GM18520 (cell line): ENCODE data around the gene NHSL1.

ENCODE experiments used
- ATAC-seq: cut with Tn5 transposase; IDR thresholded peaks from one replicate; pipeline ENCODE4 v1.9.1; 2021; ENCODE audit not compliant: unreplicated experiment

The NHSL1 gene

GRCh38 chr6:138498629-138499302 is 528 bp downstream of the NHSL1 start:
- ATAC-seq, result no peak

DNA sequence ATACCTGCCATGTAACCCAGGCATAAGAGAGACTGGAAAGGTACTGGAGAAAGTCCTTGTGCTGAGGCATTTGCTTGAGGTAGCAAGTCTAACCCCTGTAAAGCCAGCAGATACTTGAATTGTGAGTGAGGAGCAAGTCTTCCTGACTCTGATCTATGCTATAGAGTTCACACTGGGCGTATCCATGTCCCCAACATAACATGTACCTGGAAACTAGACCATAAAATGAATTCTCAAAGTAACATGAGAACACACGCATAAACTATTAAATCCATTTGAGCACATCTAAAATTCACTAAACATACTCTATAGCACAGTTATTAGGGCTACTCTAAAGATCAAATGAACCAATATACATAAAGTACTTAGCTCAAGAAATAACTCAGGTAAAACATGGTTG is 2.0 kb downstream of the NHSL1 start:
- no peak for ATAC-seq

GRCh38 chr6:138494312-138494711 is 5.0 kb downstream of the NHSL1 start:
- no peak for ATAC-seq

GRCh38 chr6:138493413-138493812 is 5.9 kb downstream of the NHSL1 start:
- ATAC-seq, result no peak

- no peak for ATAC-seq
These were observed 6.4 kb downstream of the NHSL1 start for GRCh38 chr6:138492871-138493270.

GRCh38 chr6:138492113-138492512 is 7.2 kb downstream of the NHSL1 start:
- ATAC-seq, result no peak

GRCh38 chr6:138491017-138491416 is 8.3 kb downstream of the NHSL1 start:
- ATAC-seq, result no peak

GRCh38 chr6:138489846-138490245 is 9.4 kb downstream of the NHSL1 start:
- no peak for ATAC-seq

GRCh38 chr6:138487102-138487604 is 12.1 kb downstream of the NHSL1 start:
- ATAC-seq, result no peak

- ATAC-seq, result no peak
These were observed 12.8 kb downstream of the NHSL1 start for GRCh38 chr6:138486249-138487101.

DNA sequence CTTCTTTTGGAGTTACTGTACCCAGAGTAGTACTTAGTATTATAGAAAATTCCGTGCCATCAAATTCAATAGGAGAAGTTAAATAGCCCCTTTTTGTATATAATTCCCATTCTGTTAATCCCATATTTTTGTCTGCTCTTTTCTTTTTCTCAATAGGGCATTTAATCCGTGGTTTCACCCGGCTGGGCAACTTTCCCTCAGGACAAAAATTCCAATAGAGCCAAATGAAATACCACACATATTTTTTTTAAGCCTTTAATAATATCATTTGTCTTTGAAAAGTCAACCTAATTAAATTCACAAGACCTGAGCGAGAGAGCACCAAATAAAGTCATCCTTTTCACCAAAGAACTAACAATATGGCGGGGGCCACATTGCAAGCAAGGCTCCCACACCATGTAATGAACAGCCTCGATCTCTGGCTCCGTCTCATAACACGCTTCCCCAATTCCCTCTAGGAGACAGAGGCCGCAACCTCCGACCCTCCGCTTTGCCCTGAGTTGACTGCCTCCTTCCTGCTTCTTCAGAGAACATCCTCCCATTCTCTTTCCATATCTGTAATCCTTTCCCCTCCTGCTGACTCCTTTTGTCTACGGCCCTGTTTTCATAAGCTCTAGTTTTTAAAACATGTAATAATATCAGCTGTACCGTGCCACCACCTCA is 13.6 kb downstream of the NHSL1 start:
- ATAC-seq, result no peak

GRCh38 chr6:138485005-138485545 is 14.2 kb downstream of the NHSL1 start:
- ATAC-seq, result no peak

DNA sequence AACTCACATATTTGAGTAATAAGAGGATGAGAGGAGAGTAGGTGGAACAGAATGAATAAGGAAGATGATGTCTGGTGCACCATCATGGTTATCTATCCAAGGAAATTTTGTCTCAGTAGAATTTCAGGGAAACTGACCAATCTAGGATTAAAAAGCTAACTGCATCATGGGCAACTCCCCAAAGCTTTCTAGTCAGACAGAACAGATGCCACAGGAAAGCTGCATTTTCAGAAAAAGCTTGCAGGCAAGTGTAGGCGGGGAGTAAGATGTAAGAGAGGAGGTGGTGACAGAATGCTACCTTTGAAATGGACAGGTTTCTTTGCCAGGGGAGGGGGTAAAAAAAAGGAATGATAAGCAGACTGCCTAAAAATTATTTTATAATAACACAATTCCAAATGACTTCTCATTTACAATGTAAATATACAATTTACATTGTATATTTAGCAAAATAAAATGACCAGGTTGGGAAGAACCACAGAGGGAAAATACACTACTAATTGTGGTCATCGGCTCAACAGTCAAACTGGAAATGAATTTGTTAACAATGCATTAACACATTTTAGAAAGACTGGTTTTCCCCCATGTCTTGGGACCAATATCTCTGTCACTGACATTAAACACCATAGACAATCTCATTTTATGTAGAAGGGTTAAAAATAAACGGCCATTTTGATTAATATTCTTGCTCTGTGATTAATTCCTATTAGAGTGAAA is 15.1 kb downstream of the NHSL1 start:
- ATAC-seq, result no peak

GRCh38 chr6:138482816-138483215 is 16.5 kb downstream of the NHSL1 start:
- no peak for ATAC-seq

DNA sequence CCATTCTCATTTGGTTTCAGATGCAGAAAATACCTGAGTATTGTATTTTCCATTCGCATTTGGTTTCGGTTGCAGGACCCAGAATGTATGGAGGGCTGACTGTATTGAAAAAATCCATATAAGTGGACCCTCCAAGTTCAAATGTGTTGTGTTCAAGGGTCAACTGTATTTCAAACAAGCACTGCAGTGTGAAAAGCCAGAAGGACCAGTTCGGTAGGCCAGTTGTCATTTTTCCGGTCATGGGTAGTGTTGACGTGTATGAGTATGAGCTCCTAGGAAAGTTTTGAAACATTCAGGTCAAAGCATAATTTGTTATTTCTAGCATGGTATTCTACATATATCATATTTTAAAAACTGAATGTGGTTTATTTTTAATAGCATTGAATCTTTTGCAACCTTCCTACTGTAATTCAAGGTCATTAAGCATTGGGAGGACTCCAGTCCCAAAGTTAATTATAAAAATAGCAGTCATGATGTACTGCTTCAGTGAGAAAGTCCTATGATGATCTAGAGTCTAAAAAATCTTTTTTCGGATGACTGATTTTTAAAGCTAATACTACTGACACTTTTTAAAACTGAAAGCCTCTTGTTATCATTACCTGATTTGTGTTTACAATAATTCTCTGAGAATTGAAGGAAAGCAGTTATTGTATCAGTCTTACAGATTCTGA is 18.9 kb downstream of the NHSL1 start:
- no peak for ATAC-seq

GRCh38 chr6:138477913-138478539 is 21.3 kb downstream of the NHSL1 start:
- no peak for ATAC-seq

- no peak for ATAC-seq
These were observed 23.2 kb downstream of the NHSL1 start for GRCh38 chr6:138476116-138476515.

GRCh38 chr6:138473144-138473543 is 26.1 kb downstream of the NHSL1 start:
- no peak for ATAC-seq

- no peak for ATAC-seq
These were observed 30.8 kb downstream of the NHSL1 start for GRCh38 chr6:138468320-138469015.
